Spleen (tissue), 11 donors: ENCODE data around the gene RASSF3. TPM values are rescaled to one million over a fixed set of nuclear protein-coding genes. Genes with fewer than 3 reads are reported as not detected.

ENCODE experiments used
- DNase-seq: peaks from one replicate; pipeline ENCODE4 v3.0.0-alpha.2; 2020
- H3K27ac ChIP-seq, 8 donors: fragments of 200-600 bp; sonication (generic) in 7 of 8; 1 replicate in 4 of 8; 2 replicates in 4 of 8; pipeline versions ENCODE4 v1.5.0 to v1.8.0; 2016 to 2021; ENCODE audit warnings: inconsistent platforms in 4 of 8, mild to moderate bottlenecking in 4 of 8, moderate library complexity in 1 of 8
- H3K27me3 ChIP-seq, 7 donors: fragments of 200-600 bp; sonication (generic) in 6 of 7; replicated peaks in 1 of 7; 1 replicate in 4 of 7; 2 replicates in 3 of 7; pipeline versions ENCODE4 v1.5.0 to v1.8.0; 2016 to 2021; ENCODE audit warnings: inconsistent platforms in 3 of 7, mild to moderate bottlenecking in 1 of 7
- H3K36me3 ChIP-seq, 6 donors: fragments of 200-600 bp; sonication (generic) in 5 of 6; 1 replicate in 4 of 6; 2 replicates in 2 of 6; pipeline versions ENCODE4 v1.5.0 to v1.8.0; 2016 to 2021; ENCODE audit warnings: inconsistent platforms in 2 of 6
- H3K4me1 ChIP-seq, 6 donors: fragments of 200-600 bp; sonication (generic) in 5 of 6; 1 replicate in 3 of 6; 2 replicates in 3 of 6; pipeline versions ENCODE4 v1.5.0 to v1.8.0; 2016 to 2021; ENCODE audit warnings: inconsistent platforms in 3 of 6
- H3K4me3 ChIP-seq, 8 donors: fragments of 200-600 bp; sonication (generic) in 7 of 8; 1 replicate in 4 of 8; 2 replicates in 4 of 8; pipeline versions ENCODE4 v1.5.0 to v1.8.0; 2016 to 2021; ENCODE audit warnings: inconsistent platforms in 4 of 8, mild to moderate bottlenecking in 4 of 8, moderate library complexity in 2 of 8
- H3K9me3 ChIP-seq, 8 donors: fragments of 200-600 bp; sonication (generic) in 7 of 8; 1 replicate in 4 of 8; 2 replicates in 4 of 8; pipeline versions ENCODE4 v1.5.0 to v1.8.0; 2016 to 2021; ENCODE audit warnings: inconsistent platforms in 4 of 8
- CTCF ChIP-seq, 11 experiments: fragments of 200-600 bp in 7 of 11; fragments of 450-650 bp in 4 of 11; sonication (generic) in 4 of 11; IDR thresholded peaks in 8 of 11; conservative IDR thresholded peaks in 3 of 11; 1 replicate in 7 of 11; 2 replicates in 4 of 11; pipeline versions ENCODE4 v1.4.0 to v1.8.0; 2016 to 2021; ENCODE audit warnings: antibody characterized with exemption in 11 of 11, inconsistent platforms in 4 of 11, mild to moderate bottlenecking in 1 of 11
- POLR2A ChIP-seq, 3 donors: fragments of 450-650 bp; IDR thresholded peaks; one replicate each; pipeline ENCODE4 v1.5.1; 2017; ENCODE audit warnings: antibody characterized with exemption in 3 of 3, mild to moderate bottlenecking in 1 of 3
- POLR2AphosphoS5 ChIP-seq, 3 donors: sonication (generic); formaldehyde crosslinking; IDR thresholded peaks; one replicate each; pipeline ENCODE4 v1.5.1; 2017; ENCODE audit warnings: antibody characterized with exemption in 3 of 3
- WGBS, 5 donors: extraction: QIAGEN DNeasy Blood & Tissue Kit in 3 of 5; methylation state at CpG; one replicate each; pipeline versions ENCODE4 v1.1.5 to v1.1.7; 2013 to 2018; 5-methylcytosine and 5-hydroxymethylcytosine counted together
- intact Hi-C: fragments of 100-400 bp; cut with DNase I; formaldehyde crosslinking; loops from one replicate; pipeline ENCODE4 v1.15.0; 2023; ENCODE audit warnings: low total_unique reads
- polyA plus RNA-seq, 3 donors: library from polyadenylated mRNA; stranded (reverse); fragments of 200-250 nt; gene quantifications; one replicate each; pipeline ENCODE4 v1.2.1, GENCODE V29; 2013
- total RNA-seq, 7 donors: library from RNA; depleted of rRNA in 3 of 7; stranded (reverse); fragments of >200 nt in 3 of 7; fragmentation: NEBNext Ultra II Directional in 4 of 7; extraction: Animal tissue kit (Norgen Biotek cat#: 25700) in 4 of 7; gene quantifications; one replicate each; pipeline versions ENCODE4 v1.1.0 to v1.2.1, GENCODE V29; 2016 to 2021
- donor health status: healthy with polysubstance abuse.
- donor health status: DM: no; HTN: no; CAD: no; lungs with moderate emphysema.
- donor health status: DM: no; HTN: no; CAD: no.
- donor health status: Bipolar disorder and iron deficiency.
- donor health status: healthy.
- donor health status: DM: no; HTN: no; CAD: no.
- donor health status: DM: yes; HTN: yes; CAD: no.

The RASSF3 gene
- total and polyA plus RNA-seq, 10 donors: 31.0 to 120 (median 91.0) TPM

- no peak for DNase-seq
- Histone ChIP-seq H3K4me1 (peaks cover 13 to 100% (median 79%) of the 10 kb centered on the region in 6 donors), H3K9me3 (peaks cover 0 to 9% (median 0%) of the 10 kb centered on the region in 8 donors), H3K27me3 (no peaks in the 10 kb centered on the region), H3K27ac (peak overlapping the region in 1 of 8 donors; percentile 24), H3K36me3 (peaks cover 0 to 26% (median 0%) of the 10 kb centered on the region in 6 donors), H3K4me3 (no peak overlapping the region)
- WGBS, 5 donors: 66 to 79% (median 74%) methylated on average over 5 of the region's 5 CpGs
- intact Hi-C loops: no loop called here
- TF ChIP-seq POLR2AphosphoS5 (IDR thresholded peaks at IDR 0.05): no peak
- TF ChIP-seq CTCF (IDR thresholded peaks at IDR 0.05 in 8 of 11, conservative IDR thresholded peaks at IDR 0.05 in 3 of 11): no peak
Observed at GRCh38 chr12:64635356-64635998, 25.2 kb downstream of the RASSF3 start.

GRCh38 chr12:64636856-64637255 lies 26.6 kb downstream of the RASSF3 start:
- Histone ChIP-seq H3K36me3 (peaks cover 0 to 22% (median 0%) of the 10 kb centered on the region in 6 donors), H3K4me3 (no peak overlapping the region), H3K9me3 (peaks cover 0 to 9% (median 0%) of the 10 kb centered on the region in 8 donors), H3K27ac (peak overlapping the region in 1 of 8 donors; percentile 22), H3K27me3 (no peaks in the 10 kb centered on the region), H3K4me1 (peaks cover 12 to 100% (median 75%) of the 10 kb centered on the region in 6 donors)
- no peak for DNase-seq
- intact Hi-C loops: no loop called here
- 81 to 100% (median 91%) methylated on average over 1 to 2 of the region's 2 CpGs for WGBS, 5 donors
- TF ChIP-seq POLR2AphosphoS5 (IDR thresholded peaks at IDR 0.05) (no peak), POLR2A (IDR thresholded peaks at IDR 0.05) (no peak), CTCF (IDR thresholded peaks at IDR 0.05 in 8 of 11, conservative IDR thresholded peaks at IDR 0.05 in 3 of 11) (no peak)

GRCh38 chr12:64639466-64639865 lies 29.2 kb downstream of the RASSF3 start:
- peaks cover 13 to 97% (median 73%) of the 10 kb centered on the region in 6 donors for H3K4me1 ChIP-seq
- no peak for TF ChIP-seq POLR2AphosphoS5 (IDR thresholded peaks at IDR 0.05)
- no peak for TF ChIP-seq CTCF (IDR thresholded peaks at IDR 0.05 in 8 of 11, conservative IDR thresholded peaks at IDR 0.05 in 3 of 11)
- no peak for TF ChIP-seq POLR2A (IDR thresholded peaks at IDR 0.05)
- no peaks in the 10 kb centered on the region for H3K9me3 ChIP-seq
- H3K27me3 ChIP-seq: no peaks in the 10 kb centered on the region
- intact Hi-C loops: no loop called here
- no peak overlapping the region for H3K4me3 ChIP-seq
- H3K36me3 ChIP-seq: peaks cover 0 to 21% (median 0%) of the 10 kb centered on the region in 6 donors
- DNase-seq: no peak
- peak overlapping the region in 4 of 8 donors; percentile 36 to 75 (median 46) for H3K27ac ChIP-seq
- 87 to 95% (median 91%) methylated on average over 1 of the region's 1 CpG for WGBS, 5 donors

- no peak for DNase-seq
- intact Hi-C loops: no loop called here
- Histone ChIP-seq H3K27ac (no peak overlapping the region), H3K4me3 (no peak overlapping the region), H3K27me3 (no peaks in the 10 kb centered on the region), H3K9me3 (no peaks in the 10 kb centered on the region), H3K4me1 (peaks cover 15 to 93% (median 79%) of the 10 kb centered on the region in 6 donors), H3K36me3 (peaks cover 0 to 22% (median 0%) of the 10 kb centered on the region in 6 donors)
- TF ChIP-seq POLR2A (IDR thresholded peaks at IDR 0.05) (no peak), CTCF (IDR thresholded peaks at IDR 0.05 in 8 of 11, conservative IDR thresholded peaks at IDR 0.05 in 3 of 11) (no peak), POLR2AphosphoS5 (IDR thresholded peaks at IDR 0.05) (no peak)
Observed at GRCh38 chr12:64646318-64646717, 36.0 kb downstream of the RASSF3 start.
